Suprapubic skin (tissue), 3 donors: ENCODE data around the gene EPN2.

Source experiments
- CTCF ChIP-seq, 2 donors: fragments of 200-600 bp in 1 of 2; fragments of 450-650 bp in 1 of 2; sonication (generic) in 1 of 2; IDR thresholded peaks; one replicate each; pipeline ENCODE4 v1.5.1; 2016 to 2019; ENCODE audit warnings: antibody characterized with exemption in 2 of 2, mild to moderate bottlenecking in 1 of 2, moderate library complexity in 1 of 2
- EP300 ChIP-seq: sonication (generic); formaldehyde crosslinking; IDR thresholded peaks from one replicate; pipeline ENCODE4 v1.6.1; 2017; ENCODE audit warnings: antibody characterized with exemption
- POLR2A ChIP-seq, 2 donors: fragments of 450-650 bp; IDR thresholded peaks; one replicate each; pipeline ENCODE4 v1.6.1; 2017; ENCODE audit warnings: antibody characterized with exemption in 2 of 2, mild to moderate bottlenecking in 2 of 2, moderate library complexity in 2 of 2

DNA sequence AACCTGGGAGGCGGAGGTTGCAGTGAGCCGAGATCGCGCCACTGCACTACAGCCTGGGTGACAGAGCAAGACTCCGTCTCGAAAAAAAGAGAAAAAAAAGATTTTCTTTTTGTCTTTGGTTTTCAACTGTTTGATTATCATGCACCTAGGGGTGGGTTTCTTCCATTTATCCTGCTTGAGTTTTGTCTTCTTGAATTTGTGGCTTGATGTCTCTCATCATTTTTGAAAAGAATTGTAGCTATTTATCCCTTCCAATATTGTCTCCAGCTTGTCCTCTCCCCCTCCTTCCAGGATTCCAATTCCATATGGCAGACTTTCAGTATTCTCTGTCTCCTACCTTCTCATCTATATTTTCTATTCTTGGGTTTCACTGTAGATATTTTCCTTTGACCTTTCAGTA lies 117.6 kb downstream of the EPN2 start:
- TF ChIP-seq CTCF (IDR thresholded peaks at IDR 0.05) (no peak), POLR2A (IDR thresholded peaks at IDR 0.05) (no peak), EP300 (no peak)
